ENCODE measurements around the gene KLF7. TPM values are rescaled to one million over a fixed set of nuclear protein-coding genes. Genes with fewer than 3 reads are reported as not detected.

The KLF7 gene
- total and polyA plus RNA-seq, 2 experiments from 2014 or later: 6.3 to 7.9 TPM

- 86% methylated on average over 3 of the region's 3 CpGs for WGBS (ENCODE audit: low lambda C conversion rate, missing lambda C conversion rate)
- H3K9me2 ChIP-seq (replicated peaks; ENCODE audit: insufficient read depth): no peaks in the 10 kb centered on the region
- no peaks in the 10 kb centered on the region for H3K79me2 ChIP-seq
- H3K4me2 ChIP-seq: no peak overlapping the region
- H3K27me3 ChIP-seq: peaks cover 4% of the 10 kb centered on the region
- H3K9me3 ChIP-seq (ENCODE audit: low read depth): no peaks in the 10 kb centered on the region
- TF ChIP-seq CTCF (IDR thresholded peaks at IDR 0.05; ENCODE audit: poor library complexity) (no peak), EZH2phosphoT487 (IDR thresholded peaks at IDR 0.05; ENCODE audit: low read depth, severe bottlenecking, unreplicated experiment) (no peak), EZH2 (IDR thresholded peaks at IDR 0.05; ENCODE audit: borderline replicate concordance) (no peak)
- H2AFZ ChIP-seq: no peak overlapping the region
- no peak overlapping the region for H3K4me3 ChIP-seq
- no peaks in the 10 kb centered on the region for H3K4me1 ChIP-seq (ENCODE audit: insufficient read depth)
- no peaks in the 10 kb centered on the region for H3K36me3 ChIP-seq (replicated peaks; ENCODE audit: insufficient read depth, low read depth)
- no peak for DNase-seq (ENCODE audit: low spot score)
- H3K27ac ChIP-seq: no peak overlapping the region
- no peaks in the 10 kb centered on the region for H4K20me1 ChIP-seq (ENCODE audit: insufficient read depth, poor library complexity, severe bottlenecking)
Observed at GRCh38 chr2:207051385-207051965, 114.3 kb downstream of the KLF7 start.

- Histone ChIP-seq H3K79me2 (no peaks in the 10 kb centered on the region), H3K27me3 (no peaks in the 10 kb centered on the region), H2AFZ (no peak overlapping the region), H3K36me3 (replicated peaks; ENCODE audit: insufficient read depth, low read depth) (no peaks in the 10 kb centered on the region), H3K4me2 (no peak overlapping the region), H3K4me3 (no peak overlapping the region), H4K20me1 (ENCODE audit: insufficient read depth, poor library complexity, severe bottlenecking) (no peaks in the 10 kb centered on the region), H3K9me3 (ENCODE audit: low read depth) (no peaks in the 10 kb centered on the region), H3K9me2 (replicated peaks; ENCODE audit: insufficient read depth) (no peaks in the 10 kb centered on the region), H3K27ac (no peak overlapping the region), H3K4me1 (ENCODE audit: insufficient read depth) (no peaks in the 10 kb centered on the region)
- 72% methylated on average over 5 of the region's 5 CpGs for WGBS (ENCODE audit: low lambda C conversion rate, missing lambda C conversion rate)
- no peak for DNase-seq (ENCODE audit: low spot score)
- no peak for TF ChIP-seq EZH2phosphoT487 (IDR thresholded peaks at IDR 0.05; ENCODE audit: low read depth, severe bottlenecking, unreplicated experiment)
- no peak for TF ChIP-seq CTCF (IDR thresholded peaks at IDR 0.05; ENCODE audit: poor library complexity)
- TF ChIP-seq EZH2 (IDR thresholded peaks at IDR 0.05; ENCODE audit: borderline replicate concordance): no peak
Observed at GRCh38 chr2:207049122-207049521, 116.6 kb downstream of the KLF7 start.

- Histone ChIP-seq H3K9me3 (ENCODE audit: low read depth) (no peaks in the 10 kb centered on the region), H3K4me1 (ENCODE audit: insufficient read depth) (no peaks in the 10 kb centered on the region), H3K27me3 (no peaks in the 10 kb centered on the region), H3K4me3 (no peak overlapping the region), H3K4me2 (no peak overlapping the region), H3K9me2 (replicated peaks; ENCODE audit: insufficient read depth) (no peaks in the 10 kb centered on the region), H2AFZ (no peak overlapping the region), H3K79me2 (no peaks in the 10 kb centered on the region), H4K20me1 (ENCODE audit: insufficient read depth, poor library complexity, severe bottlenecking) (no peaks in the 10 kb centered on the region), H3K27ac (no peak overlapping the region), H3K36me3 (replicated peaks; ENCODE audit: insufficient read depth, low read depth) (no peaks in the 10 kb centered on the region)
- 54% methylated on average over 5 of the region's 5 CpGs for WGBS (ENCODE audit: low lambda C conversion rate, missing lambda C conversion rate)
- no peak for DNase-seq (ENCODE audit: low spot score)
- no peak for TF ChIP-seq EZH2 (IDR thresholded peaks at IDR 0.05; ENCODE audit: borderline replicate concordance)
- TF ChIP-seq EZH2phosphoT487 (IDR thresholded peaks at IDR 0.05; ENCODE audit: low read depth, severe bottlenecking, unreplicated experiment): no peak
- no peak for TF ChIP-seq CTCF (IDR thresholded peaks at IDR 0.05; ENCODE audit: poor library complexity)
Observed at GRCh38 chr2:207048416-207048815, 117.3 kb downstream of the KLF7 start.
